Ascending aorta (tissue), 2 donors: ENCODE data around the gene CTH. TPM values are rescaled to one million over a fixed set of nuclear protein-coding genes. Genes with fewer than 3 reads are reported as not detected.
"Not testable (repeated sequence)": the region's sequence is repeated elsewhere in the genome, so short reads cannot be mapped to it uniquely, and the experiment has no call there.

ENCODE experiments used
- DNase-seq, 2 donors: peaks; one replicate each; pipeline ENCODE4 v3.0.0-alpha.2; 2019; ENCODE audit warnings: low spot score in 2 of 2
- H3K27ac ChIP-seq, 2 donors: fragments of 200-600 bp; sonication (generic); one replicate each; pipeline ENCODE4 v1.5.1; 2016 to 2017; ENCODE audit warnings: mild to moderate bottlenecking in 1 of 2
- H3K27me3 ChIP-seq: fragments of 200-600 bp; sonication (generic); one replicate; pipeline ENCODE4 v1.5.1; 2017
- H3K36me3 ChIP-seq, 2 donors: fragments of 200-600 bp; sonication (generic); one replicate each; pipeline ENCODE4 v1.5.1; 2016
- H3K4me1 ChIP-seq, 2 donors: fragments of 200-600 bp; sonication (generic); one replicate each; pipeline ENCODE4 v1.5.1; 2016 to 2017; ENCODE audit warnings: mild to moderate bottlenecking in 1 of 2
- H3K4me3 ChIP-seq, 2 donors: fragments of 200-600 bp; sonication (generic); one replicate each; pipeline ENCODE4 v1.5.1; 2016 to 2017; ENCODE audit warnings: mild to moderate bottlenecking in 1 of 2
- H3K9me3 ChIP-seq, 2 donors: fragments of 200-600 bp; sonication (generic); one replicate each; pipeline ENCODE4 v1.5.1; 2016
- intact Hi-C: fragments of 100-400 bp; cut with DNase I; formaldehyde crosslinking; loops from one replicate; pipeline ENCODE4 v1.15.1; 2023
- total RNA-seq: library from RNA; depleted of rRNA; stranded (reverse); fragments of >200 nt; gene quantifications from one replicate; pipeline ENCODE4 v1.1.0, GENCODE V29; 2016
- TF ChIP-seq, protein P1 (sequence below), 3 experiments: fragments of 200-600 bp in 2 of 3; fragments of 450-650 bp in 1 of 3; sonication (generic) in 2 of 3; IDR thresholded peaks; one replicate each; pipeline ENCODE4 v1.5.1; 2016 to 2019; ENCODE audit warnings: antibody characterized with exemption in 3 of 3, mild to moderate bottlenecking in 1 of 3, moderate library complexity in 1 of 3

CTH gene
- total RNA-seq, 1 donor from 2014 or later = 4.3 TPM

DNA sequence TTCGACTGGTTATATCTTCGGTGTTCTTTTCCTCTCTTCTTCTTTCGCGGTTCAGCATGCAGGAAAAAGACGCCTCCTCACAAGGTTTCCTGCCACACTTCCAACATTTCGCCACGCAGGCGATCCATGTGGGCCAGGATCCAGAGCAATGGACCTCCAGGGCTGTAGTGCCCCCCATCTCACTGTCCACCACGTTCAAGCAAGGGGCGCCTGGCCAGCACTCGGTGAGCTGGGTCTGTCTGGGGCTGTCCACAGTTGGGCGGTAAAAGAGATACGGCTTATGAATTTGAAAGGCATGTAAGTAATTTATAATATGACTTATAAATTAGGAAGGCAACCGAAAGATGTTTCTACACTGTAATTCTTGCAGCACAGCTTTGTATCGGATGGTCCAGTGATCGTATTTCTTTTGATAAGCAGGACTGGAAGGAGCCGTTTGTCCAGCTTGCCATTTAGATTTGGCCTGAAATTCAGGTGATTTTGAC is 334 bp downstream of the CTH start:
- Histone ChIP-seq H3K36me3 (peaks cover 0 to 4% of the 10 kb centered on the region in 2 donors), H3K27ac (peak overlapping the region; percentile 93 to 96), H3K4me3 (peak overlapping the region; percentile 73 to 91), H3K9me3 (no peaks in the 10 kb centered on the region), H3K27me3 (no peaks in the 10 kb centered on the region), H3K4me1 (peaks cover 0 to 7% of the 10 kb centered on the region in 2 donors)
- no peak for DNase-seq
- TF ChIP-seq, protein P1, sequence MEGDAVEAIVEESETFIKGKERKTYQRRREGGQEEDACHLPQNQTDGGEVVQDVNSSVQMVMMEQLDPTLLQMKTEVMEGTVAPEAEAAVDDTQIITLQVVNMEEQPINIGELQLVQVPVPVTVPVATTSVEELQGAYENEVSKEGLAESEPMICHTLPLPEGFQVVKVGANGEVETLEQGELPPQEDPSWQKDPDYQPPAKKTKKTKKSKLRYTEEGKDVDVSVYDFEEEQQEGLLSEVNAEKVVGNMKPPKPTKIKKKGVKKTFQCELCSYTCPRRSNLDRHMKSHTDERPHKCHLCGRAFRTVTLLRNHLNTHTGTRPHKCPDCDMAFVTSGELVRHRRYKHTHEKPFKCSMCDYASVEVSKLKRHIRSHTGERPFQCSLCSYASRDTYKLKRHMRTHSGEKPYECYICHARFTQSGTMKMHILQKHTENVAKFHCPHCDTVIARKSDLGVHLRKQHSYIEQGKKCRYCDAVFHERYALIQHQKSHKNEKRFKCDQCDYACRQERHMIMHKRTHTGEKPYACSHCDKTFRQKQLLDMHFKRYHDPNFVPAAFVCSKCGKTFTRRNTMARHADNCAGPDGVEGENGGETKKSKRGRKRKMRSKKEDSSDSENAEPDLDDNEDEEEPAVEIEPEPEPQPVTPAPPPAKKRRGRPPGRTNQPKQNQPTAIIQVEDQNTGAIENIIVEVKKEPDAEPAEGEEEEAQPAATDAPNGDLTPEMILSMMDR (IDR thresholded peaks at IDR 0.05) = no peak
- intact Hi-C loops = loop anchor here (1.0 to 5.0 kb wide), 4 partner anchors 57 to 670 kb away; partner anchors contain the start of genes ANKRD13C, LRRC40, SRSF11 and ZRANB2

DNA sequence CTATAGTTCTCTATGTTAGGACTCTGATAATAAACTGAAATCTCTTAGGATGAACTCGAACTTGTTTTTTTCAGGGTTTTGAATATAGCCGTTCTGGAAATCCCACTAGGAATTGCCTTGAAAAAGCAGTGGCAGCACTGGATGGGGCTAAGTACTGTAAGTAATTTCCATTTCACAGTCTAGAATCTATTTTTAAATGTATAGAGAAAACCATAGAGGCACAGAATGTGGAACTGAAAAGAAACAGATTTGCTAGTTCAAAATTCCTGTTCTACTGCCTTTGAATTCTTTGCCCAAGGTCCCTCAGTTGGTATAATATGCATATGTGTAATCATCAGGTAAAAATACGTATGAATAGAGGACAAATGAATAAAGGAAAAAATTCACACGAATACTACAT is 4.8 kb downstream of the CTH start:
- intact Hi-C loops = no loop called here
- peaks cover 0 to 8% of the 10 kb centered on the region in 2 donors for H3K36me3 ChIP-seq
- H3K27ac ChIP-seq = no peak overlapping the region
- H3K9me3 ChIP-seq = no peaks in the 10 kb centered on the region
- no peaks in the 10 kb centered on the region for H3K27me3 ChIP-seq
- TF ChIP-seq, protein P1 (IDR thresholded peaks at IDR 0.05) = no peak
- no peak for DNase-seq
- H3K4me1 ChIP-seq = peaks cover 0 to 7% of the 10 kb centered on the region in 2 donors
- no peak overlapping the region for H3K4me3 ChIP-seq

DNA sequence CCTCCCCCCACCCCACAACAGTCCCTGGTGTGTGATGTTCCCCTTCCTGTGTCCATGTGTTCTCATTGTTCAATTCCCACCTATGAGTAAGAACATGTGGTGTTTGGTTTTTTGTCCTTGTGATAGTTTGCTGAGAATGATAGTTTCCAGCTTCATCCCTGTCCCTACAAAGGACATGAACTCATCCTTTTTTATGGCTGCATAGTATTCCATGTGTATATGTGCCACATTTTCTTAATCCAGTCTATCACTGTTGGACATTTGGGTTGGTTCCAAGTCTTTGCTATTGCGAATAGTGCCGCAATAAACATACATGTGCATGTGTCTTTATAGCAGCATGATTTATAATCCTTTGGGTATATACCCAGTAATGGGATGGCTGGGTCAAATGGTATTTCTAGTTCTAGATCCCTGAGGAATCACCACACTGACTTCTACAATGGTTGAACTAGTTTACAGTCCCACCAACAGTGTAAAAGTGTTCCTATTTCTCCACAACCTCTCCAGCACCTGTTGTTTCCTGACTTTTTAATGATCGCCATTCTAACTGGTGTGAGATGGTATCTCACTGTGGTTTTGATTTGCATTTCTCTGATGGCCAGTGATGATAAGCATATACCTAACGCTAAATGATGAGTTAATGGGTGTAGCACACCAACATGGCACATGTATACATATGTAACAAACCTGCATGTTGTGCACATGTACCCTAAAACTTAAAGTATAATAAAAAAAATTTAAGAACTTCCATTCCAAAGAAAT is 8.1 kb downstream of the CTH start:
- intact Hi-C loops, H3K9me3 ChIP-seq, DNase-seq, H3K4me3 ChIP-seq, H3K27ac ChIP-seq, H3K27me3 ChIP-seq, H3K4me1 ChIP-seq: not testable (repeated sequence)
- peaks cover 0 to 15% of the 10 kb centered on the region in 2 donors for H3K36me3 ChIP-seq

DNA sequence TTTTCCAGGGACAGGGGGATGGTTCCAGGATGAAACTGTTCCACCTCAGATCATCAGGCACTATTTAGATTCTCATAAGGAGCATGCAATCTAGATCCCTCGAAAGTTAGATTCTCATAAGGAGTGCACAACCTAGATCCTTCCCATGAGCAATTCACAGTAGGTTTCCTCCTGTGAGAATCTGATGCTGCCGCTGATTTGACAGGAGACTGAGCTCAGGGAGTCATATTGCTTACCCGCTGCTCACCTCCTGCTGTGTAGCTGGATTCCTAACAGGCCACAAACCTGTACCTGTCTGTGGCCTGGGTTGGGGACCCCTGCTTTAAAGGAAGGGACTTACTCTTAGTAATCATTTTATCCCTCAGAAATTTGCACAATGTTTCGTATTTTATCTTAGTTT is 9.3 kb downstream of the CTH start:
- H3K27ac ChIP-seq = no peak overlapping the region
- H3K4me3 ChIP-seq = no peak overlapping the region
- no peaks in the 10 kb centered on the region for H3K4me1 ChIP-seq
- no peaks in the 10 kb centered on the region for H3K27me3 ChIP-seq
- peaks cover 0 to 19% of the 10 kb centered on the region in 2 donors for H3K36me3 ChIP-seq
- intact Hi-C loops = no loop called here
- H3K9me3 ChIP-seq = no peaks in the 10 kb centered on the region
- no peak for DNase-seq
- TF ChIP-seq, protein P1 (IDR thresholded peaks at IDR 0.05) = no peak

DNA sequence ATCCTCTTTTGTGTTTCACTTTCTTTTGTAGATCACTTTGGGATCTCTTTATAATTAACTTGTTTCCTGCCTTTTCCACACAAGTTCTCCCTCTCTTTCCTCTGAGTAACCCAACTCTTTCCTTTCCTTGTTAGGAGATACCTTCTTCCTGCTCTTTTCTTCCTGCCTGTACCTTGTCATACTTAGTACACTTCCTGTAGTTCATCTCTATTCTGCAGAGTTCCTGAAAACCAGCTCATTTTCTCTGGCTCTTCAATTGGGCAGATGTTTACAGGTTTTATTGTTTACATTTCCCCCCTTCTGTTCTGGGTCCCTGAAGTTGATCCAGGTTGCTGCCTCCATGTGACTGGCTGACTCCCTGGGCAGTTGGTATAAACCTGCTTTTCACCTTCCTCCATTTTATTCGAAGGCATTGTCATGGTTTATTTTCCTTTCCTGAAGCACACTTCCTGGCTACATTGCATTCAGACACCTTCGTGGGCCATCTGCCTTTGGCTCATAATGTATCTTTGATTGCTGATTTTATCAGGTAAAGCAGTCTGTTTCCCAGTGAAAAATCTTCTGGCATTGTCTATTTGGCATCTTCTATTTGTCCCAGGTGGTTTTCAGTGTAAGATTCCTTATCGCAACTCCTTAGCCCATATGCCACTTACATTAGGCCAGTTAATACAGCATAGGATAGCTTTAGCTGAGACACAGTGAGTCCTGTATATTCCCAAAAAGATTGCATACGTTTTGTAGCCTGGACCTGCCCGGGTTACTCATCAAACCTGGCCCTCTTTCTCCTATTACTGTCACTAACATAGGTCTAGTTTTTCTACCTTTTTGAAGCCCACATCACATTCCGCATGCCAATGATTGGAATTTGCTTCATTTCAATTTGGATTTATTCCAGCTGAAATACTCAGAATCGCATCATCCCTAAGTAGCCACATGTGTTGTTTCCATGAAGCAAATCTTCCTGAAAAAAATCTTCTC is 15.4 kb downstream of the CTH start:
- no peak overlapping the region for H3K4me3 ChIP-seq
- H3K27me3 ChIP-seq = no peaks in the 10 kb centered on the region
- H3K36me3 ChIP-seq = peaks cover 7 to 22% of the 10 kb centered on the region in 2 donors
- intact Hi-C loops = no loop called here
- no peak overlapping the region for H3K27ac ChIP-seq
- no peaks in the 10 kb centered on the region for H3K4me1 ChIP-seq
- no peak for DNase-seq
- no peaks in the 10 kb centered on the region for H3K9me3 ChIP-seq
- TF ChIP-seq, protein P1 (IDR thresholded peaks at IDR 0.05) = no peak
